GM23338 (cell line): ENCODE measurements around the gene FOXRED1. TPM values are rescaled to one million over a fixed set of nuclear protein-coding genes. Genes with fewer than 3 reads are reported as not detected.

Source experiments
- ATAC-seq: fragments of 200-7000 bp; cut with Tn5 transposase; 3 replicates; pipeline ENCODE4 v1.9.1; 2020
- DNase-seq: peaks from one replicate; pipeline ENCODE4 v3.0.0-alpha.2; 2015; ENCODE audit warnings: low spot score
- H2AFZ ChIP-seq: fragments of 200-600 bp; sonication (generic); 2 replicates; pipeline ENCODE4 v1.8.0; 2016; ENCODE audit warnings: antibody characterized with exemption, mild to moderate bottlenecking, moderate library complexity
- H3F3A ChIP-seq: fragments of 200-600 bp; sonication (generic); replicated peaks from 2 replicates; pipeline ENCODE4 v1.8.0; 2017; ENCODE audit warnings: antibody characterized with exemption, mixed run types, low read depth
- H3K27ac ChIP-seq: fragments of 200-600 bp; sonication (generic); 2 replicates; pipeline ENCODE4 v1.6.1; 2016; ENCODE audit warnings: low read depth
- H3K27me3 ChIP-seq: fragments of 200-600 bp; sonication (generic); 2 replicates; pipeline ENCODE4 v1.8.0; 2016; ENCODE audit warnings: mild to moderate bottlenecking, mixed run types, moderate library complexity; ENCODE audit not compliant: insufficient read depth
- H3K36me3 ChIP-seq: fragments of 200-600 bp; sonication (generic); 2 replicates; pipeline ENCODE4 v1.8.0; 2016; ENCODE audit warnings: mild to moderate bottlenecking; ENCODE audit not compliant: insufficient read depth
- H3K4me1 ChIP-seq: fragments of 200-600 bp; sonication (generic); 2 replicates; pipeline ENCODE4 v1.8.0; 2016; ENCODE audit warnings: mild to moderate bottlenecking, moderate library complexity; ENCODE audit not compliant: insufficient read depth
- H3K4me2 ChIP-seq: fragments of 200-600 bp; sonication (generic); 2 replicates; pipeline ENCODE4 v1.7.1; 2017; ENCODE audit warnings: mixed run types
- H3K4me3 ChIP-seq: fragments of 200-600 bp; sonication (generic); 2 replicates; pipeline ENCODE4 v1.6.1; 2016; ENCODE audit warnings: mixed run types
- H3K79me2 ChIP-seq: fragments of 200-600 bp; sonication (generic); replicated peaks from 2 replicates; pipeline ENCODE4 v1.8.0; 2017; ENCODE audit warnings: mild to moderate bottlenecking; ENCODE audit not compliant: insufficient read depth
- H3K9me2 ChIP-seq: fragments of 200-600 bp; sonication (generic); 2 replicates; pipeline ENCODE4 v1.8.0; 2017; ENCODE audit not compliant: insufficient read depth
- H4K20me1 ChIP-seq: fragments of 200-600 bp; sonication (generic); replicated peaks from 2 replicates; pipeline ENCODE4 v1.8.0; 2017; ENCODE audit warnings: mild to moderate bottlenecking; ENCODE audit not compliant: insufficient read depth
- H3K27ac Mint-ChIP-seq: 2 replicates; pipeline ENCODE4 v1.8.0; 2020; ENCODE audit warnings: inconsistent platforms, mild to moderate bottlenecking, moderate library complexity, mixed read lengths
- H3K27me3 Mint-ChIP-seq: 3 replicates; pipeline ENCODE4 v1.8.0; 2022; ENCODE audit warnings: low read depth, mild to moderate bottlenecking, moderate library complexity, mixed read lengths, inconsistent platforms; ENCODE audit not compliant: insufficient read depth, poor library complexity
- H3K36me3 Mint-ChIP-seq: 3 replicates; pipeline ENCODE4 v1.8.0; 2021; ENCODE audit warnings: low read depth, mild to moderate bottlenecking, inconsistent platforms, moderate library complexity, mixed read lengths
- H3K4me1 Mint-ChIP-seq: 3 replicates; pipeline ENCODE4 v1.8.0; 2020; ENCODE audit warnings: mild to moderate bottlenecking, inconsistent platforms, mixed read lengths
- H3K4me3 Mint-ChIP-seq: 3 replicates; pipeline ENCODE4 v1.8.0; 2021; ENCODE audit warnings: moderate library complexity, mild to moderate bottlenecking, inconsistent platforms, mixed read lengths
- H3K9me3 Mint-ChIP-seq: 3 replicates; pipeline ENCODE4 v1.8.0; 2020; ENCODE audit warnings: moderate library complexity, mild to moderate bottlenecking, inconsistent platforms, mixed read lengths
- CREB1 ChIP-seq: fragments of 250-450 bp; sonication (Bioruptor Pico); IDR thresholded peaks from 2 replicates; pipeline ENCODE4 v1.5.0; 2020; ENCODE audit warnings: low read depth, mild to moderate bottlenecking, moderate library complexity
- EZH2 ChIP-seq: fragments of 200-600 bp; sonication (generic); IDR thresholded peaks from one replicate; pipeline ENCODE4 v1.8.0; 2017; ENCODE audit warnings: antibody characterized with exemption, mild to moderate bottlenecking, low read depth; ENCODE audit not compliant: unreplicated experiment
- JUNB ChIP-seq: IDR thresholded peaks from one replicate; pipeline ENCODE4 v1.6.1; 2016; ENCODE audit warnings: antibody characterized with exemption; ENCODE audit not compliant: unreplicated experiment
- NANOG ChIP-seq: IDR thresholded peaks from 2 replicates; pipeline ENCODE4 v1.6.1; 2016; ENCODE audit warnings: antibody characterized with exemption, borderline replicate concordance
- POLR2AphosphoS5 ChIP-seq: IDR thresholded peaks from 2 replicates; pipeline ENCODE4 v1.6.1; 2016; ENCODE audit warnings: antibody characterized with exemption, low read depth
- STAT1 ChIP-seq: IDR thresholded peaks from one replicate; pipeline ENCODE4 v1.6.1; 2016; ENCODE audit warnings: antibody characterized with exemption; ENCODE audit not compliant: unreplicated experiment
- ZNF114 ChIP-seq: fragments of 250-450 bp; sonication (Bioruptor Pico); IDR thresholded peaks from 2 replicates; pipeline ENCODE4 v1.5.0; 2020; ENCODE audit warnings: mild to moderate bottlenecking, moderate library complexity
- ZNF331 ChIP-seq: fragments of 250-450 bp; sonication (Bioruptor Pico); IDR thresholded peaks from 2 replicates; pipeline ENCODE4 v1.5.0; 2020; ENCODE audit warnings: low read depth, mild to moderate bottlenecking, moderate library complexity
- polyA plus RNA-seq: library from polyadenylated mRNA; unstranded; fragments of >200 nt; fragmentation: Nextera tagmentation; extraction: Ambion mirVana; gene quantifications from 2 replicates; pipeline ENCODE4 v1.2.1, GENCODE V29; 2016
- total RNA-seq: library from RNA; depleted of rRNA; stranded (reverse); fragments of >200 nt; shearing (Covaris generic); gene quantifications from 2 replicates; pipeline ENCODE4 v1.2.3, GENCODE V29; 2014
- TF ChIP-seq, protein P1 (sequence below): fragments of 250-450 bp; sonication (Bioruptor Pico); IDR thresholded peaks from 2 replicates; pipeline ENCODE4 v1.5.0; 2020; ENCODE audit warnings: mild to moderate bottlenecking, moderate library complexity
- TF ChIP-seq, protein P2 (sequence below): IDR thresholded peaks from 2 replicates; pipeline ENCODE4 v1.6.1; 2016; ENCODE audit warnings: antibody characterized with exemption

The FOXRED1 gene
- total and polyA plus RNA-seq, 2 experiments from 2014 or later: 25.2 to 59.2 TPM

DNA sequence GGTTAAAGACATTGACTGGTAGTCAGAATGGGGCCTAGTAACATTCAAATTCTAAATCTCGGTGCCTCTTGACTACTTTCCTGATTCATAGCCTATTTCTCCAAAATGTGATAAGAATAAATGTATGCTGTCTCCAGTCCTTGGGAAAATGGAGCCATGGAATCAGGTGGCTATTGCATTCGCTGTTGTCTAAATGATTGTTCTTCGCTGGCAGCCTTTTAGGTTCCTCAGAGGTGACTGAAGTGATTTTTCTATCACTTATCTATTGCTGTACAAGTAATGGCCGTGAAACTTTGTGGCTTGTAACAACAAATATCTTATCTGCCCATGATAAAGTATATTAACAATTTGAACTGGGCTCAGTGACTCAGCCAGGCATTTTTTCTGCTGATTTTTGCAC lies 15.7 kb upstream of the FOXRED1 start:
- Histone ChIP-seq H3K27me3 (no peaks in the 10 kb centered on the region), H2AFZ (no peak overlapping the region), H3K4me1 (no peaks in the 10 kb centered on the region), H3K79me2 (no peaks in the 10 kb centered on the region), H3F3A (peaks cover 6% of the 10 kb centered on the region; the same call in 1 of the 2 replicates), H4K20me1 (peaks cover 5% of the 10 kb centered on the region; the same call in 1 of the 2 replicates), H3K9me2 (no peaks in the 10 kb centered on the region), H3K4me2 (no peak overlapping the region), H3K27ac (no peak overlapping the region), H3K4me3 (no peak overlapping the region), H3K36me3 (peaks cover 12% of the 10 kb centered on the region)
- Mint-ChIP-seq H3K9me3 (no peaks in the 10 kb centered on the region), H3K4me1 (no peaks in the 10 kb centered on the region), H3K27ac (no peak overlapping the region), H3K36me3 (peaks cover 61% of the 10 kb centered on the region; the same call in 2 of the 3 replicates), H3K4me3 (no peak overlapping the region), H3K27me3 (no peaks in the 10 kb centered on the region)
- no peak for ATAC-seq
- no peak for DNase-seq
- TF ChIP-seq POLR2AphosphoS5 (no peak), ZNF114 (CRISPR knock-in tag) (no peak), EZH2 (no peak), STAT1 (no peak), ZNF331 (CRISPR knock-in tag) (no peak), JUNB (no peak), NANOG (no peak), CREB1 (CRISPR knock-in tag) (no peak)
- TF ChIP-seq, protein P1, sequence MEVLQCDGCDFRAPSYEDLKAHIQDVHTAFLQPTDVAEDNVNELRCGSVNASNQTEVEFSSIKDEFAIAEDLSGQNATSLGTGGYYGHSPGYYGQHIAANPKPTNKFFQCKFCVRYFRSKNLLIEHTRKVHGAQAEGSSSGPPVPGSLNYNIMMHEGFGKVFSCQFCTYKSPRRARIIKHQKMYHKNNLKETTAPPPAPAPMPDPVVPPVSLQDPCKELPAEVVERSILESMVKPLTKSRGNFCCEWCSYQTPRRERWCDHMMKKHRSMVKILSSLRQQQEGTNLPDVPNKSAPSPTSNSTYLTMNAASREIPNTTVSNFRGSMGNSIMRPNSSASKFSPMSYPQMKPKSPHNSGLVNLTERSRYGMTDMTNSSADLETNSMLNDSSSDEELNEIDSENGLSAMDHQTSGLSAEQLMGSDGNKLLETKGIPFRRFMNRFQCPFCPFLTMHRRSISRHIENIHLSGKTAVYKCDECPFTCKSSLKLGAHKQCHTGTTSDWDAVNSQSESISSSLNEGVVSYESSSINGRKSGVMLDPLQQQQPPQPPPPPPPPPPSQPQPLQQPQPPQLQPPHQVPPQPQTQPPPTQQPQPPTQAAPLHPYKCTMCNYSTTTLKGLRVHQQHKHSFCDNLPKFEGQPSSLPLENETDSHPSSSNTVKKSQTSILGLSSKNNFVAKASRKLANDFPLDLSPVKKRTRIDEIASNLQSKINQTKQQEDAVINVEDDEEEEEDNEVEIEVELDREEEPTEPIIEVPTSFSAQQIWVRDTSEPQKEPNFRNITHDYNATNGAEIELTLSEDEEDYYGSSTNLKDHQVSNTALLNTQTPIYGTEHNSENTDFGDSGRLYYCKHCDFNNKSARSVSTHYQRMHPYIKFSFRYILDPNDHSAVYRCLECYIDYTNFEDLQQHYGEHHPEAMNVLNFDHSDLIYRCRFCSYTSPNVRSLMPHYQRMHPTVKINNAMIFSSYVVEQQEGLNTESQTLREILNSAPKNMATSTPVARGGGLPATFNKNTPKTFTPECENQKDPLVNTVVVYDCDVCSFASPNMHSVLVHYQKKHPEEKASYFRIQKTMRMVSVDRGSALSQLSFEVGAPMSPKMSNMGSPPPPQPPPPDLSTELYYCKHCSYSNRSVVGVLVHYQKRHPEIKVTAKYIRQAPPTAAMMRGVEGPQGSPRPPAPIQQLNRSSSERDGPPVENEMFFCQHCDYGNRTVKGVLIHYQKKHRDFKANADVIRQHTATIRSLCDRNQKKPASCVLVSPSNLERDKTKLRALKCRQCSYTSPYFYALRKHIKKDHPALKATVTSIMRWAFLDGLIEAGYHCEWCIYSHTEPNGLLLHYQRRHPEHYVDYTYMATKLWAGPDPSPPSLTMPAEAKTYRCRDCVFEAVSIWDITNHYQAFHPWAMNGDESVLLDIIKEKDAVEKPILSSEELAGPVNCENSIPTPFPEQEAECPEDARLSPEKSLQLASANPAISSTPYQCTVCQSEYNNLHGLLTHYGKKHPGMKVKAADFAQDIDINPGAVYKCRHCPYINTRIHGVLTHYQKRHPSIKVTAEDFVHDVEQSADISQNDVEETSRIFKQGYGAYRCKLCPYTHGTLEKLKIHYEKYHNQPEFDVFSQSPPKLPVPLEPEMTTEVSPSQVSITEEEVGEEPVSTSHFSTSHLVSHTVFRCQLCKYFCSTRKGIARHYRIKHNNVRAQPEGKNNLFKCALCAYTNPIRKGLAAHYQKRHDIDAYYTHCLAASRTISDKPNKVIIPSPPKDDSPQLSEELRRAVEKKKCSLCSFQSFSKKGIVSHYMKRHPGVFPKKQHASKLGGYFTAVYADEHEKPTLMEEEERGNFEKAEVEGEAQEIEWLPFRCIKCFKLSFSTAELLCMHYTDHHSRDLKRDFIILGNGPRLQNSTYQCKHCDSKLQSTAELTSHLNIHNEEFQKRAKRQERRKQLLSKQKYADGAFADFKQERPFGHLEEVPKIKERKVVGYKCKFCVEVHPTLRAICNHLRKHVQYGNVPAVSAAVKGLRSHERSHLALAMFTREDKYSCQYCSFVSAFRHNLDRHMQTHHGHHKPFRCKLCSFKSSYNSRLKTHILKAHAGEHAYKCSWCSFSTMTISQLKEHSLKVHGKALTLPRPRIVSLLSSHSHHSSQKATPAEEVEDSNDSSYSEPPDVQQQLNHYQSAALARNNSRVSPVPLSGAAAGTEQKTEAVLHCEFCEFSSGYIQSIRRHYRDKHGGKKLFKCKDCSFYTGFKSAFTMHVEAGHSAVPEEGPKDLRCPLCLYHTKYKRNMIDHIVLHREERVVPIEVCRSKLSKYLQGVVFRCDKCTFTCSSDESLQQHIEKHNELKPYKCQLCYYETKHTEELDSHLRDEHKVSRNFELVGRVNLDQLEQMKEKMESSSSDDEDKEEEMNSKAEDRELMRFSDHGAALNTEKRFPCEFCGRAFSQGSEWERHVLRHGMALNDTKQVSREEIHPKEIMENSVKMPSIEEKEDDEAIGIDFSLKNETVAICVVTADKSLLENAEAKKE (CRISPR knock-in tag): no peak
- TF ChIP-seq, protein P2, sequence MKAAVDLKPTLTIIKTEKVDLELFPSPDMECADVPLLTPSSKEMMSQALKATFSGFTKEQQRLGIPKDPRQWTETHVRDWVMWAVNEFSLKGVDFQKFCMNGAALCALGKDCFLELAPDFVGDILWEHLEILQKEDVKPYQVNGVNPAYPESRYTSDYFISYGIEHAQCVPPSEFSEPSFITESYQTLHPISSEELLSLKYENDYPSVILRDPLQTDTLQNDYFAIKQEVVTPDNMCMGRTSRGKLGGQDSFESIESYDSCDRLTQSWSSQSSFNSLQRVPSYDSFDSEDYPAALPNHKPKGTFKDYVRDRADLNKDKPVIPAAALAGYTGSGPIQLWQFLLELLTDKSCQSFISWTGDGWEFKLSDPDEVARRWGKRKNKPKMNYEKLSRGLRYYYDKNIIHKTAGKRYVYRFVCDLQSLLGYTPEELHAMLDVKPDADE: no peak
